Right ventricle myocardium inferior (tissue), 1 donor: ENCODE measurements around the gene SND1. TPM values are rescaled to one million over a fixed set of nuclear protein-coding genes. Genes with fewer than 3 reads are reported as not detected.
"Not testable (repeated sequence)": the region's sequence is repeated elsewhere in the genome, so short reads cannot be mapped to it uniquely, and the experiment has no call there.

Experiments used
- ATAC-seq: fragments of 200-7000 bp; cut with Tn5 transposase; one replicate; pipeline ENCODE4 v1.9.1; 2020; ENCODE audit warnings: mild to moderate bottlenecking, moderate library complexity
- DNase-seq: peaks from one replicate; pipeline ENCODE4 v3.0.0; 2021; ENCODE audit errors: missing footprints
- intact Hi-C: fragments of 100-400 bp; cut with DNase I; formaldehyde crosslinking; loops from one replicate; pipeline ENCODE4 v1.11.0; 2022
- total RNA-seq: library from RNA; stranded (reverse); fragmentation: NEBNext Ultra II Directional; extraction: Animal tissue kit (Norgen Biotek cat#: 25700); gene quantifications from one replicate; pipeline ENCODE4 v1.2.1, GENCODE V29; 2021
- donor health status: DM: no; HTN: yes; CAD: no; lungs with severe emphysema.

SND1 gene
- total RNA-seq, 1 donor from 2014 or later = 85.0 TPM

GRCh38 chr7:128098629-128099028, 446.6 kb downstream of the SND1 start:
- DNase-seq (no peak), ATAC-seq (no peak)
- intact Hi-C loops = no loop called here

DNA sequence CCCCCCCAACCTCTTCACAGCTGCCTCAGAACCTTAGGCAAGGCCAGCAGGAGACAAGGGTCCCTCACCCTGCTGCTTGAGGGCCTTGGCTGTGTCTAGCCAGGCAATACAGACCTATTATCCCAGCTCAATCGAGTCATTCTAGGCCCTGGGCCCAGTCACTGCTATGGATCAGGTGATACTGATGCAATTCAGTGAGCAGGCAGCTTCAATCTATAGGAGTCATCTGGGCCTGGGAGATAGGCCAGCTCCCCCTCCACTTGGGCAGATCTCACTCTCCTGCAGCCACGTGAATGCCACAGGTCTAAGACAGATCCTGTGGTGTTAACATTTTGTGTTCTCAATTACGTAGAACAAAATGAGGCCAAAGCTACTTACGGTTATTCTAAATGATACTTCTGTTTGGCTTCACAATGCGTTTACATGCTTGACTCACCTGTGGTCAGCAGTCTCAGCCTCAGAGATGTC, 447.2 kb downstream of the SND1 start:
- ATAC-seq = no peak
- peak; percentile 60 for DNase-seq
- intact Hi-C loops = no loop called here

- DNase-seq = peak; percentile 33
- no peak for ATAC-seq
- intact Hi-C loops = no loop called here
Measured at GRCh38 chr7:128100225-128100948, 448.4 kb downstream of the SND1 start.

DNA sequence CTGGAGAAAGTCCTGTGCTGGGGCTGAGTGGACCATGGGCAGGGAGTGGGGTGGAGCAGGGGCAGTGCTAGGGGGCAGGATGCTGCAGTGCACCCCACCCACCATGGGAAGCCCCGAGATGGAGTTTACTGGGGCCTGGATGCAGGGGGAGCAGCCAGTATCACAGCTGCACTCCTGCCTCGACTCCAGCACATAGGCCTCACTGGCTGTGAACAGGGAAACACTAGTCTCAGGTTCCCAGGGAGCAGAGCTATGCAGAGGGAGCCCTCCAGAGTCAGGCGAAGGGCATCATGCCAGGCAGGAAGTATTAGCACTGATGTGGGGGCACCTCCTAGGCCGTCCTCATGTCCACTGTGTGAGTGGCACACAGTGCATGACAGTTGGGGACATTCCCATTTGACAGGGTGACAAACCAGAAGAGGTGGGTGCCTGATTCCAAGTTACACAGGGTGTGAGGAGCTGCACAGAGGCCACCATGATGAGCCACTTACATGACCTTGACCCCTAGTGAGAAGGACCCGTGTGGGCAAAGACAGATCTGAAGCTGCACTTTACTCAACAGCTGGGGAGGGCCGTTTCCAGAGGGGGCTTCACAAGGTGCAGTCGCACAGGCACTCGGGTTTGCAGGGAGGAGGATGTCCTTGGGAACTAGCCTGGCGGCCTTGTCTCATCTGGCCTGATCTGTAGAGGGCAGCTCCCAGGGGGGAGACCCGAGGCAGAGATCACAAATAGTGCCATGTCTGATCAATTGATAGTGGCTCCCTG, 449.1 kb downstream of the SND1 start:
- intact Hi-C loops = no loop called here
- DNase-seq (no peak), ATAC-seq (no peak)

- intact Hi-C loops = no loop called here
- ATAC-seq (no peak), DNase-seq (no peak)
Measured at GRCh38 chr7:128102490-128103291, 450.7 kb downstream of the SND1 start.

DNA sequence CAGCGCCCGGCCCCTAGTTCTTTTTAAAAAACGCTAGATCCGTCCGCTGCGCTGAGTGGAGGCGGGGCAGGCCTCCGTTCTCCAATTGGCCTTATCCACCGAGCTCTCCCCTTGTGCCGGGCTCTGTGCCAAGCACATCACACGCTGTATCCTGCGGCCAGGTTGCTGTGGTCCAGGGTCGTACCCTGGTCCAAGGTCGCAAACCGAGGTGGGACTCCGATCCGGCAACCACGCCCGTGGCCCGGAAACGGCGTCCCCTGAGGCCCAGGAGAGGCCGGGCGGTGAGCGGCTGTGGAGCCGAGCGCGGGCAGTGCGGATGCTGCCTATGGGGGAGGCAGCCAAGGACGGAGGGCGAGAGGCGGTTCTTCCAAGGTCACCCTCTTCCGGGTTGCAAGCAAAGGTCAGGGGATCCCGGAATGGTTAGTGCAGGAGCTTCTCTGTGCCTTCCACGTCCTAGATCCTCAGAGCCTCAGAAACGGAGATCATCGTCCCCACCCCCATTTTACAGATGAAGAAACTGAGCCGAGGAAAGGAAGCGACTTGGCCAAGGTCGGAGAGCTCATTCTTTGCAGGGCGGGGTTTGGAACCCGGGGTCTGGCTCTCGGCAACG, 451.6 kb downstream of the SND1 start:
- ATAC-seq (peak; percentile 56), DNase-seq (peak; percentile 77)
- intact Hi-C loops = no loop called here

GRCh38 chr7:128104108-128104742, 452.2 kb downstream of the SND1 start:
- intact Hi-C loops = no loop called here
- DNase-seq = no peak
- peak; percentile 40 for ATAC-seq

DNA sequence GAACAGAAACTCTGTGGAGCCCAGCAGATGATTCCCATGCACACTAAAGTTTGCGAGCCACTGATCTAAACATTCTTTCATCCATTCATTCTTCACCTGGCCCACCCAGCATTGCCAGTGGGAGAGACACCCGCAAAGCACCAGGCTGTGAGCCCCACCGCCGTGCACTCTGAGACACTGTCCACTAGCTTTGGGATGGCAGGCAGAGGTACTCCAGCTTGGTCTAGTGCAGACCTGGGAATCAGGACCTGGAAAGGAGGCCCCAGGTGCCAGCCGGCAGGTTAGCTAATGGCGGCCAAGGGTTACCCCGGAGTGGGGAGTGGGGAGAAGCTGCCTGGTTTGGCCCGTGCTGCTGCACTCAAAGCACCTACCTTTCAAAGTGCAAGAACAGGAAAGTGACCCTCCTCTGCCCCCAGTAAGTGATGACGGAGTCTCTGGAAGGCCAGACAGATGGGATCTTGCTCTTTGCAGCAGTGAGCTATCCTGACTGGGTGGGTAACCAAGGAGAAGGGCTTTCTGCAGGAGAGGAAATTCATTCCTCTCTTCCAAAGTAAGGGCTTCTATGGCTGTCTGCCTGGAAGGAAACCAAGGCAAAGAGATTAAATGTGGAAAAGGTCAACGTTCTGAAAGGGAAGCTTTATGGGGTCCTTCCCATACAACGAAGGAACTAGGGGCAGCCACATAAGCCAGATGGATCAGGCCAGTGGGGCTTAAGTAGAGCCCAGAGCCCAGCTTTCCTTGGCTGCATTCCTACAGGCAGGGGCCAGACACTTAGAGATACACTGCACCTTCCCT, 453.4 kb downstream of the SND1 start:
- no peak for DNase-seq
- intact Hi-C loops = no loop called here

GRCh38 chr7:128106821-128107220, 454.8 kb downstream of the SND1 start:
- DNase-seq = no peak
- no peak for ATAC-seq
- intact Hi-C loops = no loop called here

More for the DNA sequence above, 453.4 kb downstream of the SND1 start:
- no peak for ATAC-seq

DNA sequence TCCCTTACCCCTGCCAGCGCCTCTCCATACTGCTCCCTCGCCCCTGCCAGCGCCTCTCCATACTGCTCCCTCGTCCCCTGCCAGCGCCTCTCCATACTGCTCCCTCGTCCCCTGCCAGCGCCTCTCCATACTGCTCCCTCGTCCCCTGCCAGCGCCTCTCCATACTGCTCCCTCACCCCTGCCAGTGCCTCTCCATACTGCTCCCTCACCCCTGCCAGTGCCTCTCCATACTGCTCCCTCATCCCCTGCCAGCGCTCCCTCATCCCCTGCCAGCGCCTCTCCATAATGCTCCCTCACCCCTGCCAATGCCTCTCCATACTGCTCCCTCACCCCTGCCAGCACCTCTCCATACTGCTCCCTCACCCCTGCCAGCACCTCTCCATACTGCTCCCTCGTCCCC, 455.5 kb downstream of the SND1 start:
- DNase-seq, ATAC-seq, intact Hi-C loops: not testable (repeated sequence)

DNA sequence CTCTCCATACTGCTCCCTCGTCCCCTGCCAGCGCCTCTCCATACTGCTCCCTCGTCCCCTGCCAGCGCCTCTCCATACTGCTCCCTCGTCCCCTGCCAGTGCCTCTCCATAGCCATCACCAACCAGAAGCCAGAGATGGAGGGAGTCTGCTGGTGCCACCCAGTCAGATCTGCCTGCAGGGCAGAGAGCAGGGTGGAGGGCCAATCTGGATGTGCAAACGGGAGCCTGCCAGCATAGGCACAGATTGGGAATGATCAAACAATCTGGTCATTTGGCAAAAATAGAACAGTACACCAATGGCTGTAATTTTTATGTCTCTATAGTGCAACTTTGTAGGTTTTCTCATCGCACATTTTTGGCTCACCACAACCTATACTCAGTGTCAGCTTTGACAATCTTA, 456.1 kb downstream of the SND1 start:
- ATAC-seq = no peak
- no peak for DNase-seq
- intact Hi-C loops = no loop called here

- ATAC-seq (no peak), DNase-seq (no peak)
- intact Hi-C loops = no loop called here
Measured at GRCh38 chr7:128108641-128109423, 456.8 kb downstream of the SND1 start.

DNA sequence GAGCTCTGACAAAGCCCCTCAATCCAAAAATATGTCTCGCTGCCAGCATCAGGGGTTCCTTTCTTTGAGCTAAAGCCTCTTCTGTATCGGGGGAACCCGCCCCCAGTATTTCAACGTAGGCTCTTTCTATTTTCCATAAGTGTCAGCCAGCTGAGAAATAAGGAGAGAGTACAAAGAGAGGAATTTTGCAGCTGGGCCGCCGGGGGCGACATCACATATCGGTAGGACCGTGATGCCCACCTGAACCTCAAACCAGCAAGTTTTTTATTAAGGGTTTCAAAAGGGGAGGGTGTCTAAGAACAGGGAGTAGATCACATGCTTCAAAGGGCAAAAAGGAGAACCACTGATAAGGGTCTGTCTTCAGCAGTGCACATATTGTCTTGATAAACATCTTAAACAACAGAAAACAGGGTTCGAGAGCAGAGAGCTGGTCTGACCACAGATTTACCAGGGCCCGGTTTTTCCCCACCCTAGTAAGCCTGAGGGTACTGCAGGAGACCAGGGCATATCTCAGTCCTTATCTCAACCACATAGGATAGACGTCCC, 457.5 kb downstream of the SND1 start:
- DNase-seq, ATAC-seq, intact Hi-C loops: not testable (repeated sequence)

DNA sequence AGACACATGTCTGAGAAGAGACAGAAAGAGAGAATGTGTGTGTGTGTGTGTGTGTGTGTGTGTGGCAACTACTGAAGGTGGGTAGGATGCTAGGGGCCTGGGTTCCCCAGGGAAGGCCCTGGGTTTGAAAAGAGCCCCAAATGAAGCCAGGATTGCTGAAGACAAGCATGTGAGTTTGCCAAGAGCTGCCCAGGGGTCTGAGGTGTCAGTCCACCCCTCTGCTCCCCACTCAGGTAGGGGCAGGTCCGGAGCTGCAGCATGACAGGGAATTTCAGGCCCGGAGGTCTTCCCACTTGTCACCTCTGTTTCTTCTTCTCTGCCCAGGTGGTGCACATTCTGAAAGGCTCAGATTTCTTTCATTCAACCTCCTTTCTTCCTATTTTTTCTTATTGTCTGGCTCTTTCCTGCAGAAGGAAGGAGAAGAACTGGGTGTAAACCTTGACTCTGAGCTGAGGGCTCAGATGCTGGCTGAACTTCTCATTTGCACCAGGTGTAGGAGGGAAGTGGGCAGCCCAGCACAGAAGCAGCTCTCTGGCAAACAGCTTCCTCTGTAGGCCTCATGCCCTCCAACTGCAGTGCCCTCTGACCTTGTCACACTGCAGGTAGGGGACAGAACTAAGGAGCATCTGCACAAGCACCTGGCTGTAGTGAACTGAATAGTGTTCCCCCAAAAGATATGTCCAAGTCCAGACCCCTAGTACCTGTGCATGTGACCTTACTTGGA, 458.8 kb downstream of the SND1 start:
- ATAC-seq = no peak
- intact Hi-C loops = no loop called here

DNA sequence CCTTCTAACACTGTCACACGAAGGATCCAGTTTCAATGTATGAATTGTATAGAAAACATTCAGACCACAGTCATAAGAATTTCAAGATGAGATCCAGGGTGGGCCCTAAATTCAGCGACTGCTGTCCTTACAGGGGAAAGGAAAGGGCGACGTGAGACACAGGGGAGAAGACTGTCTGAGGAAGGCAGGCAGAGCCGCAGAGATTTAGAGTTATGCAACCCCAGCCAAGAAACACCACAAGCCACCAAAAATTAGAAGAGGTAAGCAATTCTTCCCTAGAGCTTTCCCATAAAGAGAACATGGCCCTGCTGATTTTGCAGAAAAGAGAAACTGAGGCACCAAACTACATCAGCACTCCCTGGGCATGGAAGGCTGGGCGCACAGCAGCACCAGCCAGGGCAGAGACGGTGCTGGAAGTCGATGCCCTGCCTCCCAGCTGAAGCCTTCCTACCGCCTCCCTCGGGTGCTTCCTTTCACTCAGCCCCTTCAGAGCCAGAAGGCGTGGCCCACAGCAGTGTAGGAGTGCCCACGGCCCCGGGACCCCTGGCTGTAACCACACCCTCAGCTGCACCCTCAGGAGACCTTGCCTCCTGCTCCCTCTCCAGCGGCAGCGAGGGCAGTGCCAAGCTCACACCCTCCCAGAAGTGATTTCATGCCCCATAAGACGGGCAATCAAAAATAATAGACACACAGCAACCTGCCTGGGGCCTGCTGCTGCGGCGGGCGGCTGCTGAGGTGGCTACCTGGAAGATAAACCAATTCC, 460.2 kb downstream of the SND1 start:
- no peak for DNase-seq
- ATAC-seq = no peak
- intact Hi-C loops = no loop called here

More for the DNA sequence above, 458.8 kb downstream of the SND1 start:
- no peak for DNase-seq
